Kidney glomerular epithelial cell (primary cell): Measurements from ENCODE around the gene RCSD1.

Experiments
- DNase-seq: peaks from one replicate; lab custom pipeline; 2025; lab: John Stamatoyannopoulos, UW

The RCSD1 gene

GRCh38 chr1:167687919-167688519 is 58.0 kb downstream of the RCSD1 start:
- peak; percentile 46 for DNase-seq

- no peak for DNase-seq
Measured at GRCh38 chr1:167689567-167689920, 59.5 kb downstream of the RCSD1 start.

GRCh38 chr1:167690053-167690452 is 60.0 kb downstream of the RCSD1 start:
- DNase-seq: no peak

GRCh38 chr1:167693425-167694045 is 63.5 kb downstream of the RCSD1 start:
- DNase-seq: no peak

- no peak for DNase-seq
Measured at GRCh38 chr1:167694691-167695090, 64.7 kb downstream of the RCSD1 start.

- no peak for DNase-seq
Measured at GRCh38 chr1:167695147-167695546, 65.1 kb downstream of the RCSD1 start.

GRCh38 chr1:167695756-167696561 is 65.9 kb downstream of the RCSD1 start:
- no peak for DNase-seq

GRCh38 chr1:167697667-167698141 is 67.7 kb downstream of the RCSD1 start:
- DNase-seq: no peak

- DNase-seq: no peak
Measured at GRCh38 chr1:167698313-167698712, 68.3 kb downstream of the RCSD1 start.

- DNase-seq: no peak
Measured at GRCh38 chr1:167701510-167701909, 71.5 kb downstream of the RCSD1 start.

GRCh38 chr1:167703557-167703956 is 73.5 kb downstream of the RCSD1 start:
- DNase-seq: no peak

- no peak for DNase-seq
Measured at GRCh38 chr1:167704715-167705114, 74.7 kb downstream of the RCSD1 start.

- DNase-seq: no peak
Measured at GRCh38 chr1:167705250-167705649, 75.2 kb downstream of the RCSD1 start.

- DNase-seq: no peak
Measured at GRCh38 chr1:167706363-167706762, 76.3 kb downstream of the RCSD1 start.

- DNase-seq: no peak
Measured at GRCh38 chr1:167706931-167707877, 77.2 kb downstream of the RCSD1 start.

- no peak for DNase-seq
Measured at GRCh38 chr1:167707942-167708341, 77.9 kb downstream of the RCSD1 start.

GRCh38 chr1:167708940-167709389 is 78.9 kb downstream of the RCSD1 start:
- DNase-seq: no peak

GRCh38 chr1:167710836-167711235 is 80.8 kb downstream of the RCSD1 start:
- no peak for DNase-seq

GRCh38 chr1:167711797-167712196 is 81.8 kb downstream of the RCSD1 start:
- no peak for DNase-seq

- DNase-seq: no peak
Measured at GRCh38 chr1:167713330-167714081, 83.5 kb downstream of the RCSD1 start.

- DNase-seq: no peak
Measured at GRCh38 chr1:167714098-167714438, 84.0 kb downstream of the RCSD1 start.
